HCT116 (cell line): ENCODE data around the gene C15orf62. TPM values are rescaled to one million over a fixed set of nuclear protein-coding genes. Genes with fewer than 3 reads are reported as not detected.

Experiments
- ATAC-seq: fragments of 200-7000 bp; cut with Tn5 transposase; 2 replicates; pipeline ENCODE4 v1.9.1; 2020; ENCODE audit warnings: mild to moderate bottlenecking, moderate library complexity
- BruUV-seq: library from RNA; stranded (reverse); fragments of 400-500 nt; replicated peaks from 2 replicates; lab custom pipeline; 2021; lab: Mats Ljungman, UMichigan
- CTCF ChIA-PET: fragments of 300-600 bp; sonication (Branson Sonifier 250); formaldehyde crosslinking; loops from one replicate; lab custom pipeline; 2021; ENCODE audit warnings: antibody characterized with exemption; lab: Charles Lee
- POLR2A ChIA-PET: fragments of 300-600, 350-600 bp; sonication (Branson Sonifier 250); formaldehyde crosslinking; loops from one replicate; lab custom pipeline; 2021; ENCODE audit warnings: antibody characterized with exemption; lab: Charles Lee
- RAD21 ChIA-PET, 2 experiments: fragments of 300-600 bp; sonication (Branson Sonifier 250); formaldehyde crosslinking; loops; one replicate each; lab custom pipeline; 2023; ENCODE audit warnings: low total read pairs in 2 of 2; ENCODE audit not compliant: uncharacterized antibody in 2 of 2, unreplicated experiment in 2 of 2, low non-redundant PET in 1 of 2; lab: Charles Lee
- DNase-seq: peaks from one replicate; pipeline ENCODE4 v3.0.0-alpha.2; 2010; ENCODE audit warnings: low read depth, low spot score
- H2AFZ ChIP-seq: fragments of 200-600 bp; shearing (Covaris generic), sonication (generic); 2 replicates; pipeline ENCODE4 v1.6.1; 2017; ENCODE audit warnings: low read depth, mixed run types, mixed read lengths, antibody characterized with exemption, low read length; ENCODE audit not compliant: poor library complexity, severe bottlenecking
- H3K27ac ChIP-seq: 2 replicates; pipeline ENCODE4 v1.5.1; 2012; ENCODE audit warnings: low read depth, low read length
- H3K27me3 ChIP-seq: fragments of 200-600 bp; sonication (generic); 2 replicates; pipeline ENCODE4 v1.6.1; 2016; ENCODE audit warnings: mixed run types, low read length, mixed read lengths; ENCODE audit not compliant: insufficient read depth
- H3K36me3 ChIP-seq, 2 experiments: fragments of 200-500 bp in 1 of 2; fragments of 200-600 bp in 1 of 2; sonication (Bioruptor generic) in 1 of 2; sonication (generic) in 1 of 2; 2 replicates each; pipeline versions ENCODE4 v1.5.1 to v1.6.1; 2014 to 2016; ENCODE audit warnings: low read length in 2 of 2, inconsistent platforms in 1 of 2, mixed read lengths in 1 of 2, mixed run types in 1 of 2; ENCODE audit not compliant: insufficient read depth in 2 of 2, control insufficient read depth in 1 of 2
- H3K4me1 ChIP-seq, 2 experiments: fragments of 200-600 bp in 1 of 2; sonication (generic) in 1 of 2; 2 replicates each; pipeline versions ENCODE4 v1.5.1 to v1.6.1; 2012 to 2017; ENCODE audit warnings: low read length in 2 of 2, inconsistent platforms in 1 of 2, mild to moderate bottlenecking in 1 of 2, mixed read lengths in 1 of 2, mixed run types in 1 of 2, moderate library complexity in 1 of 2; ENCODE audit not compliant: insufficient read depth in 2 of 2, control insufficient read depth in 1 of 2
- H3K4me2 ChIP-seq: fragments of 200-600 bp; sonication (generic); 2 replicates; pipeline ENCODE4 v1.6.1; 2017; ENCODE audit warnings: mixed run types, low read length, mixed read lengths
- H3K4me3 ChIP-seq, 2 experiments: fragments of 200-600 bp in 1 of 2; sonication (generic) in 1 of 2; replicated peaks in 1 of 2; 2 replicates each; pipeline ENCODE4 v1.5.1; 2011 to 2016; ENCODE audit warnings: low read length in 2 of 2, control low read depth in 1 of 2, low read depth in 1 of 2, mild to moderate bottlenecking in 1 of 2, mixed read lengths in 1 of 2, mixed run types in 1 of 2
- H3K79me2 ChIP-seq: fragments of 200-600 bp; sonication (generic); 2 replicates; pipeline ENCODE4 v1.6.1; 2017; ENCODE audit warnings: mild to moderate bottlenecking, mixed run types, low read length, moderate library complexity, mixed read lengths; ENCODE audit not compliant: insufficient read depth
- H3K9ac ChIP-seq: fragments of 200-600 bp; sonication (generic); 2 replicates; pipeline ENCODE4 v1.6.1; 2016; ENCODE audit warnings: low read length, mixed read lengths
- H3K9me2 ChIP-seq: fragments of 200-600 bp; sonication (generic), shearing (Covaris generic); 2 replicates; pipeline ENCODE4 v1.6.1; 2017; ENCODE audit warnings: mixed run types, mild to moderate bottlenecking, moderate library complexity; ENCODE audit not compliant: insufficient read depth
- H3K9me3 ChIP-seq, 2 experiments: fragments of 200-500 bp in 1 of 2; fragments of 200-600 bp in 1 of 2; sonication (Bioruptor generic) in 1 of 2; sonication (generic) in 1 of 2; 2 replicates each; pipeline ENCODE4 v1.6.1; 2014 to 2017; ENCODE audit warnings: low read length in 2 of 2, mixed read lengths in 2 of 2, inconsistent platforms in 1 of 2, low read depth in 1 of 2, mild to moderate bottlenecking in 1 of 2, mixed run types in 1 of 2, moderate library complexity in 1 of 2; ENCODE audit not compliant: control insufficient read depth in 1 of 2, insufficient read depth in 1 of 2
- H4K20me1 ChIP-seq: fragments of 200-600 bp; sonication (generic), shearing (Covaris generic); 2 replicates; pipeline ENCODE4 v1.6.1; 2017; ENCODE audit warnings: mixed run types, mild to moderate bottlenecking, moderate library complexity; ENCODE audit not compliant: insufficient read depth
- CBX3 ChIP-seq: IDR thresholded peaks from 2 replicates; pipeline ENCODE4 v1.6.1; 2012; ENCODE audit warnings: low read depth
- CEBPB ChIP-seq: IDR thresholded peaks from 2 replicates; pipeline ENCODE4 v1.6.1; 2012; ENCODE audit warnings: low read depth
- CTCF ChIP-seq, 3 experiments: fragments of 200-600 bp in 1 of 3; sonication (generic) in 1 of 3; IDR thresholded peaks in 2 of 3; conservative IDR thresholded peaks in 1 of 3; 2 replicates each; pipeline ENCODE4 v1.5.1; 2012 to 2017; ENCODE audit warnings: low read depth in 2 of 3, low read length in 2 of 3, antibody characterized with exemption in 1 of 3, borderline replicate concordance in 1 of 3, control low read depth in 1 of 3, mild to moderate bottlenecking in 1 of 3, mixed read lengths in 1 of 3, mixed run types in 1 of 3, moderate library complexity in 1 of 3; ENCODE audit not compliant: insufficient read depth in 1 of 3
- EGR1 ChIP-seq: IDR thresholded peaks from 2 replicates; pipeline ENCODE4 v1.6.1; 2012; ENCODE audit warnings: low read depth
- ELF1 ChIP-seq: IDR thresholded peaks from 2 replicates; pipeline ENCODE4 v1.6.1; 2012; ENCODE audit warnings: low read depth, borderline replicate concordance
- JUND ChIP-seq: IDR thresholded peaks from 2 replicates; pipeline ENCODE4 v1.6.1; 2012
- MAX ChIP-seq: IDR thresholded peaks from 2 replicates; pipeline ENCODE4 v1.6.1; 2012
- POLR2A ChIP-seq: IDR thresholded peaks from 2 replicates; pipeline ENCODE4 v1.7.0; 2011; ENCODE audit warnings: borderline replicate concordance; ENCODE audit not compliant: insufficient read depth, insufficient read length; ENCODE audit errors: extremely low read depth
- POLR2AphosphoS5 ChIP-seq: IDR thresholded peaks from 2 replicates; pipeline ENCODE4 v1.6.1; 2011; ENCODE audit warnings: mild to moderate bottlenecking, low read depth, low read length, moderate library complexity
- RAD21 ChIP-seq: IDR thresholded peaks from 2 replicates; pipeline ENCODE4 v1.6.1; 2012; ENCODE audit warnings: low read depth, mild to moderate bottlenecking
- REST ChIP-seq: IDR thresholded peaks from 2 replicates; pipeline ENCODE4 v1.6.1; 2012; ENCODE audit warnings: low read depth
- SRF ChIP-seq: IDR thresholded peaks from 2 replicates; pipeline ENCODE4 v1.6.1; 2012; ENCODE audit warnings: low read depth
- YY1 ChIP-seq: IDR thresholded peaks from 2 replicates; pipeline ENCODE4 v1.6.1; 2011; ENCODE audit warnings: low read length, low read depth, moderate library complexity, mild to moderate bottlenecking; ENCODE audit not compliant: insufficient replicate concordance; ENCODE audit errors: extremely low read depth
- ZBTB33 ChIP-seq: IDR thresholded peaks from 2 replicates; pipeline ENCODE4 v1.6.1; 2011; ENCODE audit warnings: mild to moderate bottlenecking, low read length, moderate library complexity; ENCODE audit not compliant: insufficient replicate concordance; ENCODE audit errors: extremely low read depth
- ZFX ChIP-seq: fragments of 450-650 bp; IDR thresholded peaks from 2 replicates; pipeline ENCODE4 v1.6.1; 2017
- intact Hi-C: fragments of 100-400 bp; cut with micrococcal nuclease; formaldehyde crosslinking; loops from 2 replicates; pipeline ENCODE4 v1.10.0; 2022
- total RNA-seq: library from RNA; stranded (reverse); gene quantifications from one replicate; pipeline ENCODE4 v1.2.1, GENCODE V29; 2021; ENCODE audit not compliant: unreplicated experiment

Gene C15orf62
- total RNA-seq, 1 experiment from 2014 or later, result 0.10 TPM

GRCh38 chr15:40812721-40813425 is 43.1 kb downstream of the C15orf62 start:
- Histone ChIP-seq H3K9me2 (no peaks in the 10 kb centered on the region), H4K20me1 (no peaks in the 10 kb centered on the region), H3K9me3 (no peaks in the 10 kb centered on the region), H3K79me2 (no peaks in the 10 kb centered on the region), H3K36me3 (no peaks in the 10 kb centered on the region; a peak in 2 of 4 replicates), H2AFZ (no peak overlapping the region), H3K4me2 (no peak overlapping the region), H3K4me3 (no peak overlapping the region), H3K9ac (no peak overlapping the region), H3K27ac (no peak overlapping the region), H3K4me1 (peaks cover 3 to 8% of the 10 kb centered on the region in 2 experiments; a peak in 3 of 4 replicates), H3K27me3 (no peaks in the 10 kb centered on the region)
- BruUV-seq, result no TSS peak
- RAD21 ChIA-PET, result no interaction called here
- DNase-seq, result no peak
- no peak for ATAC-seq
- POLR2A ChIA-PET, result no interaction called here
- intact Hi-C loops, result no loop called here
- CTCF ChIA-PET, result no interaction called here
- no peak for TF ChIP-seq POLR2A
- TF ChIP-seq EGR1, result no peak
- no peak for TF ChIP-seq YY1
- no peak for TF ChIP-seq REST
- no peak for TF ChIP-seq RAD21
- no peak for TF ChIP-seq ZBTB33
- TF ChIP-seq ZFX, result no peak
- no peak for TF ChIP-seq POLR2AphosphoS5
- TF ChIP-seq CBX3, result no peak
- no peak for TF ChIP-seq JUND
- no peak for TF ChIP-seq ELF1
- TF ChIP-seq SRF, result no peak
- TF ChIP-seq CEBPB, result no peak
- no peak for TF ChIP-seq CTCF (IDR thresholded peaks at IDR 0.05 in 2 of 3, conservative IDR thresholded peaks at IDR 0.05 in 1 of 3; ENCODE audit: borderline replicate concordance in 1 of 3, insufficient read depth in 1 of 3, low read depth in 2 of 3, low read length in 2 of 3)
- no peak for TF ChIP-seq MAX
